T-helper 2 cell treated with Interferon-gamma antibody and Interleukin-4, amounts not matched to agents 5 μg/mL and 100 μg/mL, for 36 hours (primary cell): ENCODE measurements around the gene TRA2B.

Experiments used
- DNase-seq: peaks from one replicate; pipeline ENCODE4 v3.0.0; 2021; ENCODE audit warnings: low spot score
- H3K27ac Mint-ChIP-seq: one replicate; pipeline ENCODE4 v1.8.0; 2021; ENCODE audit warnings: mild to moderate bottlenecking, mixed read lengths
- H3K27me3 Mint-ChIP-seq: one replicate; pipeline ENCODE4 v1.8.0; 2021; ENCODE audit warnings: low read depth, mixed read lengths
- H3K36me3 Mint-ChIP-seq: one replicate; pipeline ENCODE4 v1.8.0; 2021; ENCODE audit warnings: low read depth, mixed read lengths
- H3K4me1 Mint-ChIP-seq: one replicate; pipeline ENCODE4 v1.8.0; 2021; ENCODE audit warnings: low read depth, mixed read lengths
- H3K4me3 Mint-ChIP-seq: one replicate; pipeline ENCODE4 v1.8.0; 2022; ENCODE audit warnings: mild to moderate bottlenecking, moderate library complexity, mixed read lengths
- H3K9me3 Mint-ChIP-seq: one replicate; pipeline ENCODE4 v1.8.0; 2021; ENCODE audit warnings: mixed read lengths

The TRA2B gene

DNA sequence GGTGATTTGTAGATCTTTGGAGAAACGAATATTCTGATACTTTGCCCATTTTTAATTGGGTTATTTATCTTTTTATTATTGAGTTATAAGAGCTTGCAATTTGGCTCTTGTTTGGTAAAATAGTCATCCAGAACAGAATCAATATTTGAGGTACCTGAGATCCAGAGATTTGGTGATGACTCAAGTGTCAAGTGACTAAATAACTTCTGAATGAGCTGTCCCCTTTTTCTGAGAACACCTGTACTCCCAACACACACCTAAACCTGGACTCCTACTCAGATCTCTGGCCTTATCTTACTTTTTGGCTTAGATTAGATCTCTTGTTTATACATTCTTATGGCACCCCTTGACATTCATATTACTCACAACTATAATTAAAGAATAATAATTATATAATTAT, 3.1 kb upstream of the TRA2B start:
- no peak overlapping the region for H3K27ac Mint-ChIP-seq
- DNase-seq, result no peak
- peaks cover 23% of the 10 kb centered on the region for H3K36me3 Mint-ChIP-seq
- no peak overlapping the region for H3K4me3 Mint-ChIP-seq
- peaks cover 4% of the 10 kb centered on the region for H3K9me3 Mint-ChIP-seq
- H3K4me1 Mint-ChIP-seq, result peaks cover 16% of the 10 kb centered on the region
- peaks cover 23% of the 10 kb centered on the region for H3K27me3 Mint-ChIP-seq

DNA sequence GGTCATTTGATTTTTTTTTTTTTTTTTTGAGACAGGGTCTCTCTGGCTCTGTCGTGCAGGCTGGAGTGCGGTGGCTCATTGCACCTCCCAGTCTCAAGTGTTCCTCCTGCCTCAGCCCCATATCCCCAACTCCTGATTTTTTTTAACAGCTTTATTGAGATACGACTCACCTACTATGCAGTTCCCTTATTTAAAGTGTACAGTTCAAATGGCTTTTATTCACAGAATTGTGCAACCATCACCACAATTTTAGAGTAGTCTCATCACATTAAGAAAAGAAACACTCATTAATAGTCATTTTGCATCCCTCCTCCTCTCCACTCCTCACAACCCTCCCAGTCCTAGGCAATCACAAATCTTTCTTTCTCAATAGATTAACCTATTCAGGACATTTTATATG, 1.9 kb upstream of the TRA2B start:
- peaks cover 23% of the 10 kb centered on the region for H3K27me3 Mint-ChIP-seq
- H3K4me1 Mint-ChIP-seq, result peaks cover 25% of the 10 kb centered on the region
- H3K36me3 Mint-ChIP-seq, result peaks cover 36% of the 10 kb centered on the region
- DNase-seq, result no peak
- no peak overlapping the region for H3K4me3 Mint-ChIP-seq
- H3K27ac Mint-ChIP-seq, result no peak overlapping the region
- peaks cover 4% of the 10 kb centered on the region for H3K9me3 Mint-ChIP-seq

DNA sequence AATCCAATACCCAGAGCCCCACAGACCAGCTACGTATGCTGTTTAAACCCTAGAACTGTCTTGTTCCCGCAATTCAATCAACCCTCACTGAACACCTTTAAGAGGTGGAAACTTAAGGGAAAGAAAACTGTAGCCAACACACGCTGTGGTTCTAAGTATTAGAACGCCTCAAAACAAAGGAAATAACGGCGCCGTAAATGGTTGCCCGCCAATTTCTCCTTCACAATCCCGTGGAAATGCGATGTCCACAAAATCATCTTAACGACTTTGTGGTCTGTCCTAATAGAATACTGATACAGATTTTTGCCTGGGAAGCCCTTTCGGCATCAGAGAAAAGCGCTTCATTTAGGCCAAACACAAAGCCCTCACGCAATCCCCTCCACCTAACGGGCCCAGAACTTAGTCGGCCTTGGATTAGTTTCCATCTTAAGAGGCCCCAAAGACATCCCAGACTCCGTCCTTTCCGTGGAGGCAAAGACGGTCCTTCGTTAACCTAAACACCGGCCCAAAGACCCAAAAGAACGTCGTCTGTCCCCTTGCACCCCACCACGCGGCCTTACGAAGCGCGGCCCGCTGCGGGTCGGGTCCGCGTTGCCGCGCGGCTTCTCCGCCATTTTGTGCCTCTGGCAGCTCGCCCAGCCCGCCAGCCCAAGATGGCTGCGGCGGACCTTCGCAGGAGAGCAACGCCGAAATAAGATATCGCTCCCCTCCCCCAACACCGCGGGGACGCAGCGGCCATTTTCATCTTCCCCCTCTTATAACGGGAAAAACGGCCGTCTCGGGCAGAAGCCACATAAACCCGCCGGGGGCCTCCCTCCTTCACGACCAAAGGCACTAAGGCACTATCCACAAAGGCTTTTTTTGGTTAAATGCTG, 763 bp downstream of the TRA2B start:
- peaks cover 4% of the 10 kb centered on the region for H3K9me3 Mint-ChIP-seq
- H3K4me1 Mint-ChIP-seq, result peaks cover 34% of the 10 kb centered on the region
- peak; percentile 85 for DNase-seq
- peaks cover 19% of the 10 kb centered on the region for H3K27me3 Mint-ChIP-seq
- H3K27ac Mint-ChIP-seq, result peak overlapping the region; percentile 100
- peak overlapping the region; percentile 100 for H3K4me3 Mint-ChIP-seq
- H3K36me3 Mint-ChIP-seq, result peaks cover 59% of the 10 kb centered on the region

DNA sequence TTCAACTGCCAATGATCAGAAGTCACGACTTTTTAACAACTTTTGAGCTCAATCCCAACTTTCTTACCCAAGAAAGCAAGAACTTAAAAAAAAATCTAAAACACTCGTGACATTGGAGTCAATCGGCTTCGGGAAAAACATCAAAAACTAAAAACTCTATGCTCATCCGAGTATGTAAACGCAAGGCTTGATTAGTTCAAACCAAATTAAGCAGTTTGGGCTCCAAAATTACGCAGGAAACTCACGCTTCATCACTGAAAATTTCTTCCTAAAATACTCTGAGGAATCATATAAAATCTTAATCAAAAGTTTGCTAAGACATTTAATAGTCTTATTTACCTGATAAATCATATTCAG, 1.6 kb downstream of the TRA2B start:
- H3K27me3 Mint-ChIP-seq, result peaks cover 14% of the 10 kb centered on the region
- peak overlapping the region; percentile 100 for H3K4me3 Mint-ChIP-seq
- H3K4me1 Mint-ChIP-seq, result peaks cover 38% of the 10 kb centered on the region
- H3K27ac Mint-ChIP-seq, result peak overlapping the region; percentile 100
- no peak for DNase-seq
- H3K36me3 Mint-ChIP-seq, result peaks cover 67% of the 10 kb centered on the region
- peaks cover 4% of the 10 kb centered on the region for H3K9me3 Mint-ChIP-seq

DNA sequence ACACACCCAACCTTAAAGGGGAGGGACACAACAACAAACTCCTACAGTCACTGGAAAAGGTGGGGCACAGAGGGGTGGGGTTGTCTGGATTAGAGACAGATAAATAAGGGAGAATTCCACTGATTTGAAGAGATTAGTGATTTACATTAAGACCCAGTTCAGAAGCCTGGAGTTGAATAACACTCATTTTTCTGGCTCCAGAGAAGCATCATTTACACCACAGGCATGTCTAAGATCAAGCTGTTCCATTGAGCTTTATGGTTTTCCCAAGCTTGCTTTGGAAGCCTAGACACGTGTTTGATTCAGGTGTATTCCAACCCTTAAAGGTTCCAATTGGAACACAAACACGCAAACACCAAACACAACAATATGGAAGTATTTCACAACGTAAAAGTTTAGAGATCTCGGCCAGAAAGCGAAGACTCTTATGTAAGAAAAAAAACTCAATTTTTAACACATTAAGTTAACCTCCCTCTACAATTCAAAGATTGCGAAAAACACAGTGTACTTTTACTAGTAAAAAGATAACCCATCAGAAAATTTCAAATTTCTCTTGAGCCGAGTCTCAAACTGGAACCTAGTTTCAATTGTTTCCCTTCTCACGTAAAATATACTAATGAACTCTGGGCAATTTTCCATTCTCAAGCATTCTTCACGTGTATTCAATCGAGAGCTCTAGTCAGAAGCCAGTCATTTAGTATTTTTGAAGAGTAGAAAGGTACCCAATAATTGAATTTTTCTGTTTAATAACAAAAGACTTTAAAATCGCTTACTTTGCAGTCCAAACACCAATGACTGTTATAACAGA, 2.1 kb downstream of the TRA2B start:
- Mint-ChIP-seq H3K27me3 (peaks cover 11% of the 10 kb centered on the region), H3K4me1 (peaks cover 44% of the 10 kb centered on the region), H3K4me3 (peak overlapping the region; percentile 100), H3K36me3 (peaks cover 73% of the 10 kb centered on the region), H3K9me3 (peaks cover 4% of the 10 kb centered on the region), H3K27ac (peak overlapping the region; percentile 100)
- no peak for DNase-seq

DNA sequence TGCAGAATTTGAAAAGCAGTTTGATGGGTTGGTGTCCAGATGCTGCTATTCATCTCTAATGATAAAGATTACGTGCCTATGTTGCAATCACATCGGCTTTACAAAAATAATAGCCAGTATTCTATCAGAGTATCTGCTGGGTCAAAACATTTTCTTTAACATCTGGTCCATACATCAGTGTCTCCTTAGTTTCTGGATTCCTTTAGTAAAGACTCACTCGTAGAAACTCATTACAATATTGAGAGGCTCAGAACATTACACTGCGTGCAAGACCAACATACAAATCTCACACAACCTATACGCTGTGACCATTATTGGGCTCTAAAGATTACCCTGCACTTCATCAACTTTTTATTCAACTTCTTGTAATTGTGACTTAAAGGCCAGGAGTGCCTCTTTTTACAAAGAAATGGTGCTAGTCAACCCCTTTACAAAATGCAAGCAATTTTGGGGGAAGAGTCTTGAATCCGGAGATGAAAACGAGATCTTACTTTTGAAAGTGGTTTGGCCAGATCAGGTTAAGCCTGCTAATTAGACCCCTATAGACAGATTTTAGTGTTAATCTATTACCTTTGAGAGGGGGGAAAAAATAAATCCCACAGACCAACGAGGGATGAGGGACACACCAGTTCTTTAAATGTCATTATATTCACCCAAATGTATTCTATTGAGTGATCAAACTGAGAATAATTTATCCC, 2.9 kb downstream of the TRA2B start:
- peak overlapping the region; percentile 100 for H3K4me3 Mint-ChIP-seq

DNA sequence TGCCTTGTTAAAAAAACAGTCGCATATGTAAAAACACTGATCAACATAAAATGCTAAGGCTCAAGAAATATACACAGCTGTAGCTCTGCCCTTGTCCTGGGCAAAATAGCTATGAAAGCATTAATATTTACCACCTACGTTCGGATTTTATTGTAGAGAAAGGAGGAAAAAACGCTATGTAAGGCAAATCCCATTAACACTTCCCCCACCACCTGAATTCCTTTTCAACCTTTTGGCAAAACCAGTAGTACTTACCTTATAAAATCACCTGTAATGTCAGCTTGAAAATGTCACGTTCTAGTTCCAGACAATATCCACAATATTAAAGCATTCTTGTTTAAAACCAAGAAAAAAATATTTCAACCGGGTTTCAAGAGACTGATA, 3.6 kb downstream of the TRA2B start:
- peaks cover 88% of the 10 kb centered on the region for H3K36me3 Mint-ChIP-seq
- no peak for DNase-seq
- peaks cover 56% of the 10 kb centered on the region for H3K4me1 Mint-ChIP-seq
- peak overlapping the region; percentile 43 for H3K27ac Mint-ChIP-seq
- peaks cover 4% of the 10 kb centered on the region for H3K9me3 Mint-ChIP-seq
- peaks cover 5% of the 10 kb centered on the region for H3K27me3 Mint-ChIP-seq
- peak overlapping the region; percentile 100 for H3K4me3 Mint-ChIP-seq

More for the DNA sequence above, 2.9 kb downstream of the TRA2B start:
- Mint-ChIP-seq H3K4me1 (peaks cover 48% of the 10 kb centered on the region), H3K36me3 (peaks cover 80% of the 10 kb centered on the region), H3K27me3 (peaks cover 7% of the 10 kb centered on the region), H3K9me3 (peaks cover 4% of the 10 kb centered on the region), H3K27ac (peak overlapping the region; percentile 100)
- DNase-seq, result no peak

DNA sequence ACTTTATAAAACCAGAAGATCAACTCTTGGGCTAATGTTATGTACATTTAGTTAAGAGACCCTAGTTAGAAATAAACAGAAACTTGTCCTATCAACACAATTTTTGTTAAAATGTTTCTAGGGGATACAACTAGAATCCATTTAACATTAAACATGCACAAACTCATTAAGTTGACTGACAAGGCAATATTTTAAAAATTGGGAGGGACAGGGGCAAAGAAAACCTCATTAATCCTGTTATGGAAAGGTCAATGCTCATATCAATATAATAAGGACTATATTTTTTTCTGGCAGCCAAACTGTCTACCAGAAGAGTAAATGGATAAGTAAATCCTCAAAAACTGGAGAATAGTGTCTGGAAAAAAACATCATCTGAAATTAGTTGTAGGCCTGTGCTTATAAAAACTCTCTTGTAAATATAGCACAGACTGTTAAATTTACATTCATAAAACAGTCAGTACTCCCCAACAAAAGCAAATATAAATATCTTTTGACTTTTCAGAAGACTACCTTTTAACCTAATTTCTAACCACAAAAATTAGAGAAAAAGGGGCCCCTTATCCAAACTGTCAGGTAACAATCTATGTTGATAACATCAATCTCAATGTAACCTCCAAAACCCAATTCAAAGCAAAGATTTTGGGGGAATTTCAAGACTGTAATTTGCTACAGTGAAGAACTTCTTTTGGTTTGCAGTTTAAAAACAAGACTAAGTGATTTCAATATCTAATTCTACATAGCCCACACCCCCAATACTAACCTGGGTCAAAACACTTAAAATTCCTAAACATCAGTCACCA, 4.2 kb downstream of the TRA2B start:
- Mint-ChIP-seq H3K36me3 (peaks cover 94% of the 10 kb centered on the region), H3K4me3 (peak overlapping the region; percentile 100), H3K27me3 (peaks cover 3% of the 10 kb centered on the region), H3K27ac (peak overlapping the region; percentile 58), H3K4me1 (peaks cover 61% of the 10 kb centered on the region), H3K9me3 (peaks cover 4% of the 10 kb centered on the region)
- no peak for DNase-seq

DNA sequence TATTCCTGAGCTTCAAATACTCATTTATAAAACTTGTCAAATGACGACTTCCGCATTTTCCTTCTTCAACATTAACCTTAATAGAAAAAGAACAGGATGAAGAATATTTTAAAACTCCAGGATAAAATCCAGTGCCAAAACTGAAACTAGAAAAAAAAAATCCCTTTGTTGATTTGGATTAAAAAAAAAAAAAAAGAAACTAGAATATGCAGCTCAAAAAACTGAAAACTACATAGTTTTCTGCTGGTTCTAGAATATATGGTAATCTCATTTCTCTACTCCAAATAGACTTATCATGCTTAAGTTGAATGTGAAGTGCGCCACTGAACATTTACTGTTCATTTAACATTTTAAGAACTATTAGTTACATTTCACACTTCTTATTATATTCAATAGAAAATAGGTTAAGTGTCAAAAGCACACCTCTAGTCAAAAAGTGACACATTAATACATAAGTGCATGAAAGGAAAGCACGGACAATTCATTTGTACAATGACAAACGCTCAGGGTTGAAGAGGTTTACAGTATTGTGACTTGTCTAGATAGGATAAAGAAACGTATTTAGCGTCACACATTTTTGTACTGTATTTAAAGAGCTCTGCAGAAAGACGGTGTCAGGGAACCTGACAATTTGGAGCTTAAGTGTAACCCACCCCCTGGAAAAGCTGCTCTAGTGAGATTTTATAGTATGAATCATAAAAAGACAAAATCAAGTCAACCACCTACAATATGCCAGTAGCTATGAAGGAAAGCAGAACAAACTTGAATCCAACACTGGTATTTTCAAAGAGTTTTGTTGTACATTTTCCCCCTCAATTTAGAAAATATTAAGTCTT, 5.8 kb downstream of the TRA2B start:
- no peak for DNase-seq
- Mint-ChIP-seq H3K9me3 (no peaks in the 10 kb centered on the region), H3K4me3 (peak overlapping the region; percentile 100), H3K27ac (peak overlapping the region; percentile 81), H3K4me1 (peaks cover 73% of the 10 kb centered on the region), H3K27me3 (no peaks in the 10 kb centered on the region), H3K36me3 (peaks cover 97% of the 10 kb centered on the region)

DNA sequence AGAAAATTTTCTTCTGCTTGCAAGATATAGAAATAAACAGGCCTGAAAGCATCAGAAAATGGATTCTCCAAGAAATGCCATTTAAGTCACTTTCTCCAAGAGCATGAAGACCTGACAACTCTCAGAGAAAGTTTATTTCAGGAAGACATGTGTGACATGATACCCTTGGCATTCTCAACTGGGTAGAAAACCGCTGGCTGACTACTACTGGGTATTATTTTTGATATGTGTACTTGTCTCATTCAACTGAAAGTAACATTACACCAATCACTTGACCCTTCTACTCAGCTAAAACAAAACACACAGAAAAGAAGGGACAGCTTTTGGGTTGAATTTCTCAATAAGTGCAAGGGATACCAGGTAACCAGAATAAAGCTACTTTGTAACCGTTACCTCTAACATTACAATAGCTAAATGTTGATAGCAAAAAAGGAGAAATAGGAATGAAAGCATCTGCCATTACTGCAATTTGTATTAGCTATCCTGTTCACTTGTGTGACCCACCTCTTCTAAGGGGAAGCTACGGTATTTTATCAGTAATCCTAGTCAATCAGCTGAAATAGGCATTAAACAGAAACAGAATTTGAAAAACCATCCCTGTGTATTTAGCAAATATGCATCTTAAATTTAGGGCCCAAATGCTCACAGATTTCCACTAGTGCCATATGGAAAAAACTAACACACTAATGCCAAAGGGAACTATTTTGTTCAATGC, 7.3 kb downstream of the TRA2B start:
- Mint-ChIP-seq H3K4me3 (peak overlapping the region; percentile 100), H3K27ac (peak overlapping the region; percentile 73), H3K27me3 (no peaks in the 10 kb centered on the region), H3K36me3 (peaks cover 93% of the 10 kb centered on the region), H3K9me3 (no peaks in the 10 kb centered on the region), H3K4me1 (peaks cover 80% of the 10 kb centered on the region)
- no peak for DNase-seq

DNA sequence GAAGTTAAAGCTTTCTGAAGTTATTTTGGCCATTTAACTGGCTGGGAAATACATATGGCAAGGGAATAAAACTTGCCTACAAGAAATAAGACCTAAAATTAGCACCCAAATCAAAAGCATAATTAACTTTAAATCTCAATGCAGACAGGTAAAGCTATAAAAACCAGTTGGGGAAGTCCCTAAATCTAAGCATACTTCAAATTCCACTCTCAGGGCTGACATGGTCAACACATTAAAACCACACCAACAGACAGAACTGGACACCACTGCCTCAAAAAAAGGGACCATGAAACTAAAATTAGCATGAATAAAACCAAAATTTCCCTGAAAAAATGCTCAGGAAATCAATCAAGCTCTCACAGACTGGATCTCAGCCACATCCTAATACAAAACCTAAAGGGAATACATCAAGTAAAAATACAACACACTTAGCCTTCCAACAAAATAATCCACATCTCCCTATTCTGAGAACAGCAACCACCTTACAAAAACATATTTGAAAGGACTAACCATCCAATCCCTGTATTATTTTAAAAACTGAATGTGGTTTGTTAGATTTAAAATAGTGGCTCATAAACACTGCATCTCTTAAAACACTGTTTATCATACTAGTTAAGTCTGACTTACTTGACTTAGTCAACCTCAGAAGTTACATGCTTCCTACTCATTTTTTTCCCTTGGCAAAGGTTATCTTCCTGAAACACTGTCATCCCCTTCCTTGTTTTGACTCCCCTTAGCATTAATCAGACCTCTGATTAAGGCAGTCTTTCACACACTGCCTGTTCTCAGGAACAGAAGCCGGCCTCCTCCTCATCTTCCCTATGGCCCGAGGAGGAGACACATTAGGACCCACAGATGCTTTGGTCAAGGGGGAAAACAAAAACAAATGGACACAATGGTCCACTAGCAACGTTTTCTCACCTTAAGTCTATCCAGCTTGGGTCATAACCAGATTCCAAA, 8.3 kb downstream of the TRA2B start:
- no peak for DNase-seq
- Mint-ChIP-seq H3K4me3 (peak overlapping the region; percentile 100), H3K9me3 (no peaks in the 10 kb centered on the region), H3K27ac (peak overlapping the region; percentile 73), H3K27me3 (no peaks in the 10 kb centered on the region), H3K36me3 (peaks cover 93% of the 10 kb centered on the region), H3K4me1 (peaks cover 79% of the 10 kb centered on the region)
